GM12878 (cell line): ENCODE measurements around the gene CTNNA1. TPM values are rescaled to one million over a fixed set of nuclear protein-coding genes. Genes with fewer than 3 reads are reported as not detected.

ENCODE experiments used
- ATAC-seq: fragments of 200-7000 bp; cut with Tn5 transposase; 3 replicates; pipeline ENCODE4 v1.9.1; 2020; ENCODE audit warnings: mild to moderate bottlenecking, moderate library complexity
- BruUV-seq: library from RNA; stranded (reverse); fragments of 400-500 nt; replicated peaks from 2 replicates; lab custom pipeline; 2021; lab: Mats Ljungman, UMichigan
- CTCF ChIA-PET: fragments of 300-600 bp; sonication (Branson Sonifier 250); formaldehyde crosslinking; extraction: SDS; loops from one replicate; lab custom pipeline; 2021; ENCODE audit warnings: inconsistent platforms; lab: Yijun Ruan, JAX
- POLR2A ChIA-PET: fragments of 350-600 bp; formaldehyde crosslinking; extraction: SDS; loops from one replicate; lab custom pipeline; 2021; ENCODE audit warnings: inconsistent platforms; lab: Charles Lee
- RAD21 ChIA-PET: fragments of 300-600 bp; sonication (Branson Sonifier 250); formaldehyde crosslinking; loops from one replicate; lab custom pipeline; 2023; ENCODE audit warnings: antibody characterized with exemption; ENCODE audit not compliant: unreplicated experiment; lab: Charles Lee
- SMC1A ChIA-PET: fragments of 300-600 bp; sonication (Branson Sonifier 250); formaldehyde crosslinking; loops from one replicate; lab custom pipeline; 2023; ENCODE audit not compliant: unreplicated experiment, uncharacterized antibody; lab: Charles Lee
- DNase-seq: peaks from one replicate; pipeline ENCODE4 v3.0.0-alpha.2; 2011; ENCODE audit warnings: low read depth, low spot score
- FAIRE-seq: peaks from 3 replicates; lab custom pipeline; 2011; peaks lifted over from hg19 to GRCh38; lab: Jason Lieb, UNC
- H2AFZ ChIP-seq: 2 replicates; pipeline ENCODE4 v1.6.0; 2011; ENCODE audit warnings: low read depth, low read length, control low read depth; ENCODE audit not compliant: control insufficient read depth
- H3K27ac ChIP-seq: 2 replicates; pipeline ENCODE4 v1.5.1; 2011; ENCODE audit warnings: control low read depth; ENCODE audit not compliant: control insufficient read depth, insufficient read depth
- H3K27me3 ChIP-seq, 2 experiments: replicated peaks in 1 of 2; 2 replicates each; pipeline versions ENCODE4 v1.6.0 to v1.6.1; 2011; ENCODE audit warnings: low read length in 1 of 2; ENCODE audit not compliant: control insufficient read depth in 2 of 2, insufficient read depth in 2 of 2
- H3K36me3 ChIP-seq, 2 experiments: 2 replicates each; pipeline ENCODE4 v1.5.1; 2011; ENCODE audit warnings: low read length in 1 of 2; ENCODE audit not compliant: control insufficient read depth in 2 of 2, insufficient read depth in 2 of 2
- H3K4me1 ChIP-seq: 2 replicates; pipeline ENCODE4 v1.6.1; 2011; ENCODE audit warnings: mild to moderate bottlenecking, low read length, moderate library complexity, mixed read lengths; ENCODE audit not compliant: control insufficient read depth, insufficient read depth
- H3K4me2 ChIP-seq: 2 replicates; pipeline ENCODE4 v1.6.0; 2011; ENCODE audit warnings: control low read depth; ENCODE audit not compliant: control insufficient read depth, insufficient read depth
- H3K4me3 ChIP-seq: fragments of 200-600 bp; sonication (generic); 2 replicates; pipeline ENCODE4 v1.5.1; 2016
- H3K79me2 ChIP-seq: 2 replicates; pipeline ENCODE4 v1.6.0; 2011; ENCODE audit warnings: low read length; ENCODE audit not compliant: control insufficient read depth, insufficient read depth
- H3K9ac ChIP-seq: 2 replicates; pipeline ENCODE4 v1.8.0; 2011; ENCODE audit warnings: low read length, control low read depth, mixed read lengths; ENCODE audit not compliant: control insufficient read depth, insufficient read depth
- H3K9me3 ChIP-seq: replicated peaks from 3 replicates; pipeline ENCODE4 v1.5.1; 2011; ENCODE audit warnings: mild to moderate bottlenecking, low read length; ENCODE audit not compliant: control insufficient read depth, insufficient read depth
- H4K20me1 ChIP-seq: 2 replicates; pipeline ENCODE4 v1.6.0; 2011; ENCODE audit not compliant: control insufficient read depth, insufficient read depth
- ATF2 ChIP-seq: IDR thresholded peaks from 2 replicates; pipeline ENCODE4 v1.6.1; 2012; ENCODE audit warnings: low read length, inconsistent platforms
- CBX5 ChIP-seq: sonication (generic); IDR thresholded peaks from 2 replicates; pipeline ENCODE4 v1.6.1; 2016; ENCODE audit warnings: low read depth, moderate library complexity, mild to moderate bottlenecking, inconsistent platforms
- JUNB ChIP-seq: IDR thresholded peaks from 2 replicates; pipeline ENCODE4 v1.6.1; 2016; ENCODE audit warnings: antibody characterized with exemption, mild to moderate bottlenecking
- PML ChIP-seq: IDR thresholded peaks from 2 replicates; pipeline ENCODE4 v1.6.1; 2012; ENCODE audit warnings: low read length, inconsistent platforms
- WGBS: methylation state at CpG from one replicate; pipeline ENCODE4 v1.1.6; 2016; ENCODE audit warnings: low lambda C conversion rate; ENCODE audit not compliant: insufficient replicate concordance, insufficient coverage; ENCODE audit errors: missing lambda C conversion rate; 5-methylcytosine and 5-hydroxymethylcytosine counted together
- in situ Hi-C: fragments of 300-500 bp; cut with MboI; formaldehyde crosslinking; loops from 9 replicates; pipeline ENCODE4 v1.14.3; 2018; ENCODE audit warnings: mixed read lengths
- intact Hi-C: fragments of 100-400 bp; cut with micrococcal nuclease; formaldehyde crosslinking; loops from one replicate; pipeline ENCODE4 v1.14.2; 2022; ENCODE audit not compliant: unreplicated experiment
- polyA plus RNA-seq, 11 experiments: library from polyadenylated mRNA; depleted of rRNA in 4 of 11; unstranded in 6 of 11; stranded (reverse) in 5 of 11; fragments of >200 nt; fragmentation: Nextera tagmentation in 4 of 11; fragmentation: Illumina TruSeq in 1 of 11; extraction: Ambion mirVana in 4 of 11; extraction: Trizol in 1 of 11; gene quantifications; 1 replicate in 1 of 11; 2 replicates in 10 of 11; pipeline versions ENCODE4 v1.2.1 to v1.2.3, GENCODE V29; 2011 to 2016; ENCODE audit warnings: inconsistent platforms in 2 of 11, missing spikeins in 2 of 11, low read depth in 1 of 11
- total RNA-seq, 4 experiments: library from RNA; depleted of rRNA in 3 of 4; stranded (reverse); fragments of >200 nt in 3 of 4; fragmentation: Illumina TruSeq in 1 of 4; extraction: Trizol in 1 of 4; gene quantifications; 2 replicates each; pipeline versions ENCODE4 v1.2.1 to v1.2.3, GENCODE V29; 2013 to 2021

Gene CTNNA1
- total and polyA plus RNA-seq, 10 of the 15 experiments (the other 5 are each of a cell fraction or from before 2014, with no cell fraction given): 32.6 to 104 (median 57.7) TPM

GRCh38 chr5:138790684-138791083 is 37.5 kb downstream of the CTNNA1 start:
- Histone ChIP-seq H3K27ac (no peak overlapping the region), H3K36me3 (no peaks in the 10 kb centered on the region; a peak in 2 of 4 replicates), H3K4me3 (no peak overlapping the region), H2AFZ (no peak overlapping the region), H3K27me3 (no peaks in the 10 kb centered on the region), H4K20me1 (no peaks in the 10 kb centered on the region), H3K9ac (no peak overlapping the region), H3K4me2 (no peak overlapping the region), H3K79me2 (no peaks in the 10 kb centered on the region; the same call in 1 of the 2 replicates), H3K4me1 (peaks cover 12% of the 10 kb centered on the region), H3K9me3 (no peaks in the 10 kb centered on the region)
- TF ChIP-seq JUNB: no peak
- TF ChIP-seq PML: no peak
- no peak for TF ChIP-seq ATF2
- TF ChIP-seq CBX5: no peak
- ChIA-PET RAD21 (interaction anchor here (0.7 to 1.1 kb wide), 2 partner anchors 15 to 209 kb away, joined by 3 read pairs; no protein-coding TSS in a partner anchor), SMC1A (interaction anchor here (0.9 to 2.5 kb wide), 8 partner anchors 10 to 477 kb away, joined by 3 to 6 read pairs (median 3); partner anchors contain the start of gene HSPA9), POLR2A (no interaction called here), CTCF (interaction anchor here (0.6 to 6.8 kb wide), 16 partner anchors 9 to 465 kb away, joined by 3 to 45 read pairs (median 4); no protein-coding TSS in a partner anchor)
- intact Hi-C loops: no loop called here
- FAIRE-seq (no peak), ATAC-seq (no peak; the same call in 2 of the 3 replicates), DNase-seq (no peak)
- no TSS peak for BruUV-seq
- 95% methylated on average over 1 of the region's 1 CpG for WGBS
- in situ Hi-C loops: no loop called here
